Upper lobe of right lung (tissue), 1 donor: ENCODE measurements around the gene RBSN. TPM values are rescaled to one million over a fixed set of nuclear protein-coding genes. Genes with fewer than 3 reads are reported as not detected.

Source experiments
- ATAC-seq: fragments of 200-7000 bp; cut with Tn5 transposase; one replicate; pipeline ENCODE4 v1.9.1; 2020; ENCODE audit warnings: mild to moderate bottlenecking, moderate library complexity
- DNase-seq: peaks from one replicate; pipeline ENCODE4 v3.0.0-alpha.2; 2020
- H3K27ac ChIP-seq: fragments of 200-600 bp; one replicate; pipeline ENCODE4 v1.8.0; 2022
- H3K27me3 ChIP-seq: fragments of 200-600 bp; one replicate; pipeline ENCODE4 v1.8.0; 2022; ENCODE audit warnings: mild to moderate bottlenecking
- H3K36me3 ChIP-seq: fragments of 200-600 bp; one replicate; pipeline ENCODE4 v1.8.0; 2022
- H3K4me1 ChIP-seq: fragments of 200-600 bp; one replicate; pipeline ENCODE4 v1.8.0; 2022
- H3K4me3 ChIP-seq: fragments of 200-600 bp; one replicate; pipeline ENCODE4 v1.8.0; 2022; ENCODE audit warnings: mild to moderate bottlenecking
- H3K9me3 ChIP-seq: fragments of 200-600 bp; one replicate; pipeline ENCODE4 v1.8.0; 2022
- CTCF ChIP-seq: fragments of 200-600 bp; IDR thresholded peaks from one replicate; pipeline ENCODE4 v1.8.0; 2022; ENCODE audit warnings: antibody characterized with exemption
- intact Hi-C: fragments of 100-400 bp; cut with DNase I; formaldehyde crosslinking; loops from one replicate; pipeline ENCODE4 v1.11.0; 2022
- total RNA-seq: library from RNA; stranded (reverse); fragmentation: NEBNext Ultra II Directional; extraction: Animal tissue kit (Norgen Biotek cat#: 25700); gene quantifications from one replicate; pipeline ENCODE4 v1.2.1, GENCODE V29; 2021
- donor health status: DM: no; HTN: yes; CAD: no; lungs with severe emphysema.

RBSN gene
- total RNA-seq, 1 donor from 2014 or later, result 27.6 TPM

DNA sequence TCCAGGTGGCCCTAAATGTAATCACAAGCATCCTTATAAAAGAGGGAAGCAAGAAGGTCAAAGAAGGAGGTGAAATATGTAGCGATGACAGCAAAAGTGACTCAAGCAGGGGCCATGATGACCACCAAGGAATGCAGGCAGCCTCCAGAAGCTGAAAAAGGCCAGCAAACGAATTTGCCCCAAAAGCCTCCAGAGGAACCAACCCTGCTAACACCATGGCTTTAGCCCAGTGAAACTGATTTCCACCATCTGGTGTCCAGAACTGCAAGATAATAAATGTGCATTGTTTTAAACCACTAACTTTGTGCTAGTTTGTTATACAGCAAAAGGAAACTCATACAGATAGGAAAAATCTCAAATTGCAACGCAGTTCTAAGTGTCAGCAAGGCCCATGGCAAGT lies 23.0 kb upstream of the RBSN start:
- ATAC-seq (no peak), DNase-seq (no peak)
- no peak for TF ChIP-seq CTCF
- H3K27ac ChIP-seq, result no peak overlapping the region
- intact Hi-C loops, result no loop called here
- H3K27me3 ChIP-seq, result no peaks in the 10 kb centered on the region
- no peaks in the 10 kb centered on the region for H3K9me3 ChIP-seq
- no peaks in the 10 kb centered on the region for H3K36me3 ChIP-seq
- no peak overlapping the region for H3K4me3 ChIP-seq
- no peaks in the 10 kb centered on the region for H3K4me1 ChIP-seq

DNA sequence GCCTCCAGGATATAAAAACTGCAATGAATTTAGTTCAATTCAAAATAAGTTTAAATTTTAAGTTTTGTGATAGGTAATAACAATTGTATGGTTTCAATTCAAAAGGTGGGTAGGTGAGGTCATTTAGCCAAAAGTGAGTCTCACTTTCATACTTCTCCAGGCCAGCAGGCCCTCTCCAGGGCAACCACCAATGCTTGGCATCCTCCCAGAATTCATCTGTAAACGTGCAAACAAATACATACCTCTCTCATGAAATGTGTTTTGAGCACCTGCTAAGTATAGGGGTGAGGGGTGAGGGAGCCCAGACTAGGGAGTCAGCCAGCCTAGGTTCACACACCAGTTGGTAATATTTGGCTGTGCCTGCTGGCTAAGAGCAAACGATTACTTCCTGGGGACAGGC lies 22.0 kb upstream of the RBSN start:
- Histone ChIP-seq H3K4me3 (no peak overlapping the region), H3K27me3 (no peaks in the 10 kb centered on the region), H3K4me1 (no peaks in the 10 kb centered on the region), H3K27ac (no peak overlapping the region), H3K36me3 (no peaks in the 10 kb centered on the region), H3K9me3 (no peaks in the 10 kb centered on the region)
- ATAC-seq (peak; percentile 71), DNase-seq (no peak)
- TF ChIP-seq CTCF, result no peak
- intact Hi-C loops, result no loop called here

- H3K27ac ChIP-seq, result no peak overlapping the region
- intact Hi-C loops, result no loop called here
- no peak for ATAC-seq
These were observed 18.1 kb upstream of the RBSN start for GRCh38 chr3:15117011-15117410.

DNA sequence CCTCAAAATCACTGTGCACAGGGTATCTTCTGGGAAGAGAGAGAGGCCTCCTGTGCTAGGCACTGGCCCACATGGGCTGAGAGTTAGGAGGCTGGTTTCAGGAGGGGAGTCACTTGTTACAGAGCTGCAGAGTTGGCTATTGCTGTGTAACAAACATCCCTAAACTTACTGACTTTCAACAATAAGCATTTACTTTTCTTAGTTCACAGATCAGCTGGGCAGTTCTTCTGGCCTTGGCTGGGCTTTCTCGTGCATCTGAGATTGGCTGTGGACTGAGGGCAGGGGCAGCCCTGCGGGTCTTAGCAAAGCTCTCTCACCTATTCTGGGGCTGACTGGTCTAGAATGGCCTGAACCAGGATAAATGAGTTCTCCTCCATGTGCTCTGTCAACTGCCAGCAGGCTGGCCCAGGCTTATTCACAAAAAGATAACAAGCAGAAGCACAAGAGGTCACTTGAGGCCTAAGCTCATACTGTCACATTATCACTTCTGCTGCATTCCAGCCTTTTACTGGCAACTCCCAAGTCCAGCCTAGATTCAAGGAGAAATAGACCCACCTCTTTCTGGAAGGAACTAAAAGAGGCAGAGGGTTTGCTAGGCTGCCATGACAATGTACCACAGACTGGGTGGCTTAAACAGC lies 17.2 kb upstream of the RBSN start:
- H3K36me3 ChIP-seq, result no peaks in the 10 kb centered on the region
- H3K27ac ChIP-seq, result no peak overlapping the region
- H3K4me3 ChIP-seq, result no peak overlapping the region
- DNase-seq, result no peak
- ATAC-seq, result no peak
- no peak for TF ChIP-seq CTCF
- no peaks in the 10 kb centered on the region for H3K9me3 ChIP-seq
- intact Hi-C loops, result no loop called here
- no peaks in the 10 kb centered on the region for H3K27me3 ChIP-seq
- H3K4me1 ChIP-seq, result no peaks in the 10 kb centered on the region

More at GRCh38 chr3:15117011-15117410, 18.1 kb upstream of the RBSN start:
- Histone ChIP-seq H3K27me3 (no peaks in the 10 kb centered on the region), H3K4me3 (no peak overlapping the region), H3K36me3 (no peaks in the 10 kb centered on the region), H3K9me3 (no peaks in the 10 kb centered on the region), H3K4me1 (no peaks in the 10 kb centered on the region)
- no peak for TF ChIP-seq CTCF
- no peak for DNase-seq

GRCh38 chr3:15114466-15115358 lies 15.8 kb upstream of the RBSN start:
- no peaks in the 10 kb centered on the region for H3K4me1 ChIP-seq
- intact Hi-C loops, result no loop called here
- ATAC-seq (no peak), DNase-seq (no peak)
- no peaks in the 10 kb centered on the region for H3K9me3 ChIP-seq
- H3K36me3 ChIP-seq, result no peaks in the 10 kb centered on the region
- H3K4me3 ChIP-seq, result no peak overlapping the region
- TF ChIP-seq CTCF, result no peak
- H3K27me3 ChIP-seq, result no peaks in the 10 kb centered on the region
- H3K27ac ChIP-seq, result no peak overlapping the region
